GM12875 (cell line): Measurements from ENCODE around the gene USP7.
"Not testable (repeated sequence)": the region's sequence is repeated elsewhere in the genome, so short reads cannot be mapped to it uniquely, and the experiment has no call there.

ENCODE experiments used
- H3K4me3 ChIP-seq: one replicate; pipeline ENCODE4 v1.5.1; 2011; ENCODE audit warnings: low read depth, low read length, control low read depth
- CTCF ChIP-seq: IDR thresholded peaks from 2 replicates; pipeline ENCODE4 v1.5.1; 2011; ENCODE audit warnings: low read depth, mild to moderate bottlenecking, control low read depth, inconsistent platforms, low read length, moderate library complexity, borderline replicate concordance; ENCODE audit not compliant: insufficient read depth

USP7 gene

GRCh38 chr16:8885674-8886592 is 77.8 kb downstream of the USP7 start:
- no peak for TF ChIP-seq CTCF
- no peak overlapping the region for H3K4me3 ChIP-seq

DNA sequence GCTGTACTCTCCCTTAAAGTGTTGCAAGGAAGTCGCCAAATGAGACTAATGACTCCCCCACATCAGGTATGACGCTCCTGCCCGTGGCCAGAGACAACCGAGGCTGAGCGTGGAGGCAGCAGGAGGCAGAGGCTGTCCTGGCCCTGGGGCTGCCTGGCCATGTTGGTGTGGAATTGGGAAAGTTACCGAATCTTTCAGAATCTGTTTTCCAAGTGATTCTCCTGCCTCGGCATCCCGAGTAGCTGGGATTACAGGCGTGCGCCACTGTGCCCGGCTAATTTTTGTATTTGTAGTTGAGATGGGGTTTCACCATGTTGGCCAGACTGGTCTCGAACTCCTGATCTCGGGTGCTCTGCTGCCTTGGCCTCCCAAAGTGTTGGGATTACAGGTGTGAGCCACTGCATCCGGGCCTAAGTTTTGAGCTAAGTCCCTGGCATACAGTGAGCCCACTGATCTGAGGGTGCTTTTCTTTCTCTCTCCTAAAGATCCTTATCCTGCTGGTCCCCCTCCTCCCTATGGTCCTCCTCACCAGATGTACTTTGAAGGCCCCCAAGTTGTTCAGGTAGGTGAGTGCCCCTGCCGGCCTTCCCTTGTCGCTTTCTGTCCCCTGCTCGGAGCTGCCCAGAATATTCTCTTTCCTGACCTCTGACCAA is 80.9 kb downstream of the USP7 start:
- TF ChIP-seq CTCF: no peak
- no peak overlapping the region for H3K4me3 ChIP-seq

GRCh38 chr16:8882041-8882617 is 81.6 kb downstream of the USP7 start, which contains the start of gene LITAFD:
TSS of gene LITAFD (plus strand) at chr16:8882351. CDS start at chr16:8884356, 2,005 bp downstream.
- no peak within 1 kb of the TSS for H3K4me3 ChIP-seq
- TF ChIP-seq CTCF: no peak

DNA sequence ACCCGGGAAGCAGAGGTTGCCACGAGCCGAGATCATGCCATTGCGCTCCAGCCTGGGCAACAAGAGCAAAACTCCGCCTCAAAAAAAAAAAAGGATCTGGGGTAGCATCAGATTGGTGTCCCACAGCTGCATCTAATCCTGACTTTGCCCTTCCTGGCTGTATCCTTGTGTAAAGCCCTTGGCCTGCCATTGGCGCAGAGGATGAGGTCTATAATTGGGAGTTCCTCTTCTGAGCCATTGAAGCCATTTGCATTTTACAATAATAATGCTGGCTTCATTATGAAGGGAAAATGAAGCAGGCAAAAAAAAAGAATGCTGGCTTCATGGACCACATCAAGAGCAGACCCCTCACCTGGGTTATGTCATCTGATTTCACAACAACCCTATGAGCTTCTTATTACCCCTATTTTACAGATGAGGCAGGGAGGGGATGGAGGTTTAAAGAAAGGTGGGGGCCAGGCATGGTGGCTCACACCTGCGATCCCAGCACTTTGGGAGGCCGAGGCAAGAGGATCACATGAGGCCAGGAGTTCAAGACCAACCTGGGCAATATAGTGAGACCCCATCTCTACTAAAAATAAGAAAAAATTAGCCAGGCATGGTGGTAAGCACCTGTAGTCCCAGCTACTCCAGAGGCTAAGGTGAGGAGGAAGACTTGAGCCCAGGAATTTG is 82.7 kb downstream of the USP7 start:
- no peak for TF ChIP-seq CTCF
- no peak overlapping the region for H3K4me3 ChIP-seq

- H3K4me3 ChIP-seq: no peak overlapping the region
- TF ChIP-seq CTCF: no peak
Observed at GRCh38 chr16:8878523-8878911, 85.2 kb downstream of the USP7 start.

GRCh38 chr16:8877894-8878522 is 85.7 kb downstream of the USP7 start:
- no peak for TF ChIP-seq CTCF
- H3K4me3 ChIP-seq: no peak overlapping the region

DNA sequence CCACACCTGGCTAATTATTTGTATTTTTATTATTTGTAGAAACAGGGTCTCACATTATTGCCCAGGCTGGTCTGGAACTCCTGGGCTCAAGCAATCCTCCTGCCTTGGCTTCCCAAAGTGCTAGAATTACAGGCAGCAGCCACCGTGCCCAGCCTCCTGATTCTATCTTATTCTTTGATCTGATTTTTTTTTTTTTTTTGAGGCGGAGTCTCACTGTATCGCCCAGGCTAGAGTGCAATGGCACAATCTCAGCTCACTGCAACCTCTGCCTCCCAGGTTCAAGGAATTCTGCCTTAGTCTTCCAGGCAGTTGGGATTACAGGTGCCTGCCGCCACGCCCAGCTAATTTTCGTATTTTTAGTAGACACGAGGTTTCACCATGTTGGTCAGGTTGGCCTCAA is 88.4 kb downstream of the USP7 start:
- not testable (repeated sequence) for H3K4me3 ChIP-seq
